Activated T-cell treated with anti-CD3 and anti-CD28 coated beads for 24 hours (primary cell): ENCODE data around the gene ABCA2.

Experiments
- DNase-seq: peaks from one replicate; pipeline ENCODE4 v3.0.0-alpha.2; 2020; ENCODE audit warnings: low read depth

Gene ABCA2

DNA sequence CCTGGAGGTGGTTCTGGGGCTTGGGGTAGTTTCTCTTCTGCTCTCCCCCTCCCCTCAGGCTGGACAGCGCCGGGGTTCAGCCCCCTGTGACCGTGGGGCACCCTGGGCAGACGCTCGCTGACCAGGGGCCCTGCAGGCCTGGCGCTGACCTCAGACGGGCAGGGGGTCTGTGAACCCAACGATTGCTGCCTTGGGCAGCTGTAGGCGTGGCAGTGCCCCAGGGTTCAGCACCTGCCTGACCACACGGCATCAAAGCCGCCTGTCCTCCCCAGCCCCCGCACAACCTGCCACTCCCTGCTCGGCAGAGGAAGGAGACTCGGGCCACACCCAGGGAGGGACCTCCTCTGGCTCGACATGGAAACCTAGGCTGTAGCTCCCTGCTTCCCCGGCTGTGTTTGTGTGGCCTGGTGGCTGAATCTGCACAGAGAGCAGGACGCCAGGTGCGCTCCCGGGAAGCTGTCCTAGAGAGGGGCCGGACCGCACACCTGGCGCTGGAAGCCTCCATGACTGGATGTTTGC is 63.8 kb downstream of the ABCA2 start:
- DNase-seq, result no peak

DNA sequence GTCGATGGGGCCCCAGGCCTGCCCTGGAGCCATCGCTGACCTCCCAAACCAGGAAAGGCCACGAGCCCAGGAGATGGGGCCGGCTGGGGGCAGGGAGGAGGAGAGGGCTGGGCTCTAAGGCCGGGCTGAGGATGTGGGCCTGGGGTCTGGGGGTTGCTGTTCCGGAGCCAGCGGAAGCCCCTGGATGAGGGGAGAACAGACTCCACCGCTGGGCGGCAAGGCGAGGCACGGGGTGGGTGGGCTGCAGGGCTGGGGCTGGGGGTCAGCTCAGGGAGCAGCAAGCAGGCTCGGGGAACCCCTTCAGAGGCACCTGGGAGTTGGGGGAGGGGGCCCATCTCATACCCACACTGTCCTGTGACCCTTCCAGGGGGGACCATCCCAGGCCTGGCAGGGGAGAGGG is 64.3 kb downstream of the ABCA2 start:
- DNase-seq, result no peak

DNA sequence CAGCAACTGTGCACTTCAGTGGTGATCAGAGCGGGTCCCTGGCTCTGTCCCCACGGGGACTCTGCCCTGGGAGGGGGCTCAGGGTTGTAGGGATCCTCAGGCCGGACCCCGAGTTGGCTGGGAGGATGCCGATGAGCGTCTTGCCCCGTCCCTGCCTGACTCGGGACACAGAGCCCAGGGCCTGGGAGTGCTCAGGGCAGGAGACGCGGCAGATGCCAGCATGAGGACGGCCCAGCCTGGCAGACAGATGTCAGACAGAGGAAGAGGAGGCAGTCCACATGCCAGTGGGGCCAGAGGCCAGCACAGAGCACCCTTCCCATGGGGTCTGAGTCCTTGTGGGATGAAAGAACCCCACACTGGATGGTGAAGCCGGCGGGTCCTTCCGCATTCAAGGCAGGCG is 64.7 kb downstream of the ABCA2 start:
- no peak for DNase-seq

DNA sequence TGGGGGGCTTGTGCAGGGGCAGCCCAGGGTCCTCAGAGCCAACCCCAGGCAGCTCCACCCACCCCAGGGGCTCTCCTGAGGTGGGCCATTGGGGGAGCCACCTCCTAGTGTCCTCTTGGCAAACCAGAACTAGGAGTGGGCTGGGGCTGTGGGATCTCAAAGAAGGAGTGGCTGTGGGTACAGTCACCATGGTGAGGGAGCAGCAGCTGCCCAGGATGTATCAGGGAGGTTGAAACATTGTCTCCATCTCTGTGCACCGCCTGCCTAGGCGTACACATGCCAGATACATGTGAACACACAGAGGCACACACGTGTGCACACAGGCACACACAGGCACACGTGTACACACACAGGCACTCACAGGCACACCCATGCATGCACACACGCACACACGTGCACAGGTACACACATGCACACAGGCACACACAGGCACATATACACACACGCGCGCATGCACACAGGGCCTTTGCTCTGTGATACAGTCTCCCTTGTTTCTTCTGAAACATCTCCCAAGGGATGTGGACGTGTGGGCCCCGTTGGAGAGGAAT is 65.3 kb downstream of the ABCA2 start:
- DNase-seq, result no peak

DNA sequence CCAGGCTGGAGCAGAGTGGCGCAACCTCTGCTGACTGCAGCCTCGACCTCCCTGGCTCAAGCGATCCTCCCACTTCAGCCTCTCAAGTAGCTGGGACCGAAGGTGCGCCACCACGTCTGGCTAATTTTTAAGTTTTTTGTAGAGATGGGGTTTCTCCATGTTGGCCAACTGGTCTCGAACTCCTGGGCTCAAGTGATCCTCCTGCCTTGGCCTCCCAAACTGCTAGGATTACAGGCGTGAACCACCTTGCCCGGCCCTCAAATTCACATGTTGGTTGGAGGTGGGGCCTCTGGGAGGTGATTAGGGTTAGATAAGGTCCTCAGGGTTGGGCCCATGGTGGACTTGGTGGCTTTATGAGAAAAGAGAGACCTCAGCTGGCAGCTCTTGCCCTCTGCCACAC is 65.9 kb downstream of the ABCA2 start:
- no peak for DNase-seq

DNA sequence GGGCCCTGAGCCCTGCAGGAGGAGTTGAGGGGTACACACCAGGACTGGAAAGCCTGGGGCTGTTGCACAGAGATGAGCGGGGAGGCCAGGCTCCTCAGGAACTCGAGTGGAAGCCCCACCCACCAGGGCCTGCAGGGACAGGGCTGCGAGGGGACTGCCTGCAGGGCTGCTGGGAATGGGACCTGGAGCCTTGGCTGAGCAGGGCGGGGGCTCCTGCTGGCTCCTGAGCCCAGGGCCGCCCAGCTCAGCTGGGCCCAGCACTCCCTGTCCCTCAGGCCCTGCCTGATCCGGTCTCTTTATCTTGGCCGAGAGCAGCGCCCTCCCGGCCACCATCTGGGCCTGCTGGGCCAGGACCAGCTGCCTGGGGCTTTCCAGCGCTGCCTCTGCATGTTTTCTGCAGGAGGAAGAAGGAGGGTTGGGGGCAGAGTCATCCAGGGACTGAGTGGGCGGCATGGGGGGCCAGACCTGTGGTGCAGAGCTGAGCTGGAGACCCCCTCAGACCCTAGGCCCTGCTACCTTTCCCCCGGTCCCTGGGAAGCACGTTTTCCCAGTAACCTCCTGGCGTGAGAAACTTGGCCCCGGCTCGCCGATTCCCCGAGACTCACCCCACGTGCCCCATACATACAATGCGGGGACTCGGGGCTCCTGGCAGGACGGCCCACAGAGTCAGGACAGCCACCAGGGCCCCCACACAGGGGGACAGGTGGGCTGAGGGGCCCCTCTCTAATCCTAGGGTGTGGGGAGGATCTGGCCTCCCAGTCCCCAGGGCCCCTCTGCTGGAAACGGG is 66.6 kb downstream of the ABCA2 start:
- DNase-seq, result no peak

DNA sequence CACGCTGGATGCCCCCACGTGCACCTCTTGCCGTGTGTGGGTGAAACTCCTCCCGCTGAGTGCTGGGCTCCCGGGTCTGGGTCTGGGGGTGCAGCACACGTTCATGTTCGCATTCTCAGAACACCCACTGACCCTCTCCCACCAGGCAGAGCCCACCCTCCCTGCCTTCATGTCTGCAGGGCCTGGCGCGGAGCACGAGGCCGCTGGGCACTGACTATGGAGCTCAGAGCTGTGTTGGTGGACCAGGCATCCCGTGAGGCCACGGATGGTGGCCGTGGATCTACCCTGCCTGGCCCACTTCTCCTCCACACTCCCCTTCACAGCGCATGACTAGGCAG is 67.1 kb downstream of the ABCA2 start:
- no peak for DNase-seq

DNA sequence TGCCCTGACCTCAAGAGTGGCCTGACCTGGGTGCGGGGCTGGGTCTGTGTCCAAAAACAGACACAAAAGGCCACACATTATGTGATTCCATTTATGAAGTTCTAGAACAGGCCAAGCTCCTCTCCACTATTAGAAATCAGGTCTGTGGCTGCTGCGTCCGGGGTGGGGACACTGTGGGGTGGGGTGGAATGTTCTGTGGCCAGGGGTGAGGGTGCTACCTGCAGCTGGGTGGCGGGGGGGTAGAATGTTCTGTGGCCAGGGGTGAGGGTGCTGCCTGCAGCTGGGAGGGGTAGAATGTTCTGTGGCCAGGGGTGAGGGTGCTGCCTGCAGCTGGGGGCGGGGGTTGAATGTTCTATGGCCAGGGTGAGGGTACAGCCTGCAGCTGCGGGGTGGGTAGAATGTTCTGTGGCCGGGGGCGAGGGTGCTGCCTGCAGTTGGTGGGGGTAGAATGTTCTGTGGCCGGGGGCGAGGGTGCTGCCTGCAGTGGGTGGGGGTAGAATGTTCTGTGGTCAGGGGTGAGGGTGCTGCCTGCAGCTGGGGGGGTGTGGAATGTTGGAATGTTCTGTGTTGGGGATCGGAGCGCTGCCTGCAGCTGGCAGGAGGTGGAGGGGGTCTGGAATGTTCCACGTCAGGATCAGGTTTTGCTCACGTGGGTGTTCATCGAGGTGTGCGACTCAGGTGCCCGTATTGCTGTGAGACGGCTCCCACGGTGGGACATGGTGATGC is 67.7 kb downstream of the ABCA2 start:
- no peak for DNase-seq

DNA sequence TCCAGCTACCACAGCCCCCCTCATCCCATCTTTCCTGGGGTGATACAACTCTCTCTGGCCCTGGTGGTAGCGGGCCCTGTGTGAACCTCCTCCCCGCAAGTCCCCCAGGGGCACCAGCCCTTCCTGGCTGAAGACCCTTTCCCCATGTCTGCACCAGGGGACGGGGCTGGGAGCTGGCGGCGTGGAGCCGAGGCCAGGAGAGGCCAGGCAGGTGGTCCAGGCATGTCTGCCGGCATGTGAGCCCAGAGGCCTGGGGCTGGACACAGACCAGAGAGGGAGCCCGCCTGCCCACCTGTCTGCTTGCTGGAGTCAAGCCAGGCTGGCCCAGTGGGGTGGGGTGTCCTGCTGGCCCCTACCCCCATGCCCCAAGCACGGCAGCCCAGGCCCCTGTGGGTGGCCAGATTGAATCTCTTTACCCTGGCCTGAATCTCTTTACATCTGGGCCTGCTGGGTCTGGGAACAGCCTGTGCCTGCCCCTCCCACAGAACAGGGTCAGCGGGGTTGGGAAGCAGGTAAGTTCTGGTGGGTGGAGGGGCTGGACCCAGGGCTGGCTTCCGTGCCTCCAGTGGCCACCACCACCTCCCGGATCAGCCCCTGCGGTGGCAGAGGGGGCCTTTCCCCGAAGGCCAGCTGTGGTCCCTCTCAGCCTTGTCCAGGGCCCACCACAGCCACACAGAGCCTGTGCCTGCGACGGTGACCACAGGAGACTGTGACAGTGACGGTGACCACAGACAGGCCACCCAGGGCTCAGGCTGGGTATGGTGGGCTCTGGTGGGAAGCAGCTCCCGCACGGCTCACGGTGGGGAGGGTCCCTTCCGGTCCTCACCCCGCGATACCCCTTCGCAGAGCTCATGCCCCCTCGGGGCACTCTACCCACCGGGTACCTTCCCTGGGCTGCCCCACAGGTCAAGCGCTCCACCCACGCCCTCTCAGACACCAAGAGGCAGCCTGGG is 68.9 kb downstream of the ABCA2 start:
- no peak for DNase-seq

DNA sequence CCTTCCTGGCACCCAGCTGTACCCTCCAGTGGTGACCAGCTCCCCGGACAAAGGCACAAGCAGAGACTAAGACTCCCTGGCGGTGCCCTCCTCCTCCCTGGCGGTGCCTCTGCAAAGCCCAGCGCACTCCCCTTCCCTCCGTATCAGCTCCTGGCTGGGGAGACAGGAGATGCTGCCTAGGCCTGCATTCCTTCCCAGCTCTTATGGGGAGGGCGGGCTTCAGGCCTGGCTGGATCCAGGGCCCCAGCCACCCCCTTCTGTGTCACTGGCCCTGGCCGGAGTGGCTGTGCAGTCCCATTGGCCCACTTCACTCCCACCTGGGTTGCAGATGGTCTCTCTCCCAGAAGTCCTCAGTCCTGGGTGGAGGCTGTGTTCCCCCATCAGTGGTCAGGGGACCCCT is 69.6 kb downstream of the ABCA2 start:
- DNase-seq, result no peak

DNA sequence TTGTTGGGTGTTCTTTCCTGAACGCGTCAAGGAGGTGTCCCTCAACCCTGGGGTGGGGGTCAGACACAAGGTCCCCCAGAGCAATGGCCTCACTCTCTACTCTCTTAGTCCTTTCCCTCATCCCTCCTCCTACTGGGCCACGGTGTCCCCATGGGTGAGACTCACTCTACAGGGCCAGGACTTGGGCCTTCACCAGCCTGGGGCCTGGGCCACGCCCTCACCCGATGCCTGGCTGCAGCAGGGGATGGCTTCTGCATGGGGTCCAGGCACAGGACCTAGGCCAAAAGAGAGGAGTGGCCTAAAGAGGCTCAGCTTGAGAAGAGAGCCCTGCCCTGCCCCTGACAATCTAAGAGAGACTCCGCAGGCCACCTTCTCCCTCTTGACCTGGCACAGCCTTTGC is 70.1 kb downstream of the ABCA2 start:
- no peak for DNase-seq

DNA sequence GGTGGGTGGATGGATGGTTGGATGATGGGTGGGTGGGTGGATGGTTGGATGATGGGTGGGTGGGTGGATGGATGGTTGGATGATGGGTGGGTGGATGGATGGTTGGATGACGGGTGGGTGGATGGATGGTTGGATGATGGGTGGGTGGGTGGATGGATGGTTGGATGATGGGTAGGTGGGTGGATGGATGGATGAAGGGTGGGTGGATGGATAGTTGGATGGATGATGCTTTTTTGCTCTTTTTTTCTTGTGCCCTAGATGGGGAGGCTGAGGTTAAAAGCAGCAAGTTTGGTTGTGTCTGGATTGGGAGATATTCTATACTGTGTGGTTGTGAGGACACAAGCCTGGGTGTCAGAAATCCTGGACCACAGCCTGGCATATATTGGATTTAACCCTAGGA is 70.6 kb downstream of the ABCA2 start:
- DNase-seq, result no peak
